Loucy (cell line): Measurements from ENCODE around the gene RAD51B.
"Not testable (repeated sequence)": the region's sequence is repeated elsewhere in the genome, so short reads cannot be mapped to it uniquely, and the experiment has no call there.

ENCODE experiments used
- CTCF ChIP-seq: fragments of 200-600 bp; sonication (generic); conservative IDR thresholded peaks from 2 replicates; pipeline ENCODE4 v1.5.1; 2014; ENCODE audit warnings: mild to moderate bottlenecking, antibody characterized with exemption, low read length
- EZH2phosphoT487 ChIP-seq: fragments of 200-600 bp; IDR thresholded peaks from 2 replicates; pipeline ENCODE4 v1.6.1; 2018; ENCODE audit warnings: antibody characterized with exemption, mild to moderate bottlenecking, moderate library complexity, borderline replicate concordance

GRCh38 chr14:68698773-68699172, 879.2 kb downstream of the RAD51B start:
- not testable (repeated sequence) for TF ChIP-seq CTCF, EZH2phosphoT487
